Mammary epithelial cell (primary cell): Measurements from ENCODE around the gene KRT12.

ENCODE experiments used
- EZH2 ChIP-seq: IDR thresholded peaks from 2 replicates; pipeline ENCODE4 v1.6.1; 2012; ENCODE audit warnings: low read length, inconsistent platforms, borderline replicate concordance
- TF ChIP-seq, protein P1 (sequence below), 2 donors: IDR thresholded peaks in 1 of 2; conservative IDR thresholded peaks in 1 of 2; 2 replicates each; pipeline ENCODE4 v1.5.1; 2011 to 2012; ENCODE audit warnings: inconsistent platforms in 2 of 2, low read length in 2 of 2, mild to moderate bottlenecking in 2 of 2, control low read depth in 1 of 2, low read depth in 1 of 2; ENCODE audit not compliant: insufficient read depth in 1 of 2; ENCODE audit errors: extremely low read depth in 1 of 2

DNA sequence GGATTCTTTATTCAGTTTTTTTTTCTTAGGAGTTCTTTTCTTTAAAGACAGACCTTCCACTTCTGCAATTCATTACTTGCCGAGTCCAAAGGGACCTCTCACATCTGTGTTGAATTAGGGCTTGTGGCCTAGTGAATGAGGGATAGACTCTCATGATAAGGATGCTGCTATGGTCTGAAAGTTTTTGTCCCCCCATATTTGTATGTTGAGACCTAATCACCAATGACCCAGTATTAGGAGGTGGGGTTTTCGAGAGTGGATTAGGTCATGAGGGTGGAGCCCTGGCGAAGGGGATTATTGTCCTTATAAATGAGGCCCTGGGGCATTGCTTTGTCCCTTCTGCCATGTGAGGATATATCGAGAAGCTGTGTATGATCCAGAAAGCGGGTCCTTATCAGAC is 9.5 kb downstream of the KRT12 start:
- TF ChIP-seq, protein P1, sequence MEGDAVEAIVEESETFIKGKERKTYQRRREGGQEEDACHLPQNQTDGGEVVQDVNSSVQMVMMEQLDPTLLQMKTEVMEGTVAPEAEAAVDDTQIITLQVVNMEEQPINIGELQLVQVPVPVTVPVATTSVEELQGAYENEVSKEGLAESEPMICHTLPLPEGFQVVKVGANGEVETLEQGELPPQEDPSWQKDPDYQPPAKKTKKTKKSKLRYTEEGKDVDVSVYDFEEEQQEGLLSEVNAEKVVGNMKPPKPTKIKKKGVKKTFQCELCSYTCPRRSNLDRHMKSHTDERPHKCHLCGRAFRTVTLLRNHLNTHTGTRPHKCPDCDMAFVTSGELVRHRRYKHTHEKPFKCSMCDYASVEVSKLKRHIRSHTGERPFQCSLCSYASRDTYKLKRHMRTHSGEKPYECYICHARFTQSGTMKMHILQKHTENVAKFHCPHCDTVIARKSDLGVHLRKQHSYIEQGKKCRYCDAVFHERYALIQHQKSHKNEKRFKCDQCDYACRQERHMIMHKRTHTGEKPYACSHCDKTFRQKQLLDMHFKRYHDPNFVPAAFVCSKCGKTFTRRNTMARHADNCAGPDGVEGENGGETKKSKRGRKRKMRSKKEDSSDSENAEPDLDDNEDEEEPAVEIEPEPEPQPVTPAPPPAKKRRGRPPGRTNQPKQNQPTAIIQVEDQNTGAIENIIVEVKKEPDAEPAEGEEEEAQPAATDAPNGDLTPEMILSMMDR (conservative IDR thresholded peaks at IDR 0.05 in 1 of 2, IDR thresholded peaks at IDR 0.05 in 1 of 2; ENCODE audit: extremely low read depth in 1 of 2, insufficient read depth in 1 of 2, low read depth in 1 of 2, low read length in 2 of 2), result no peak
- TF ChIP-seq EZH2, result no peak
